ENCODE measurements around the gene PPP1R1B.

The PPP1R1B gene

DNA sequence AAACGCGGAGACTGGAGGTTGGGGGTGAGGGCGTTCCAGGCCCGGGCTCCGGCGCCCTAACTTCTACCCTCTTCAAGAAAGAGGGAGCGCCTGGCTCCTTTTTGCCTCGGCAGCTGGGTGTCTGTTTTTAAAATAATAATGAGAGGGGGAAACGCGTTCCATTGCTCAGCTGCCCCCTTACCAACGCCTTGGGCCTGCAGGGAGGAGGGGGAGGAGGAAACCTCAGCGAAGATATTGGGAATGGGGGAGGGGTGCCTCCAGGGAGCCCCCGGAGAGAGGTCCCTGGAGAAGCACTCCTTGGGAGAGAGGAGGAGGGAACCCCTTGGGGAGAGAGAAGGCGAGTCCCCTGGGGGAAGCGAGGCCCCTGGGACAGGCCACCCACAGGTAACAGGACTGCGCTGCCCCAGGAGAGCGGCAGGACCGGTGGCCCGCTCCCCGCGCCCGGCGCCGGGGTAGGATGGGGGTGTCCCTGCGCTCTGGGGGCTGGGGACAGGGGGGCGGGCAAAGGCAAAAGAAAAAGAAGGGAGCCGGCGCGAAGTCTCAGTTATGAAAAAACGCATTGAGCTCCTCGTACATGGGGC is 21.8 kb upstream of the PPP1R1B start:
- no peak overlapping the region for H2AFZ ChIP-seq (ENCODE audit: low read depth, low read length)
- no peak overlapping the region for H3K23ac ChIP-seq (ENCODE audit: low read length in 2 of 2)
- H3K4me1 ChIP-seq (ENCODE audit: control insufficient read depth, insufficient read depth, low read depth, low read length), result peaks cover 21% of the 10 kb centered on the region
- H3K4me2 ChIP-seq (ENCODE audit: low read length, poor library complexity, severe bottlenecking), result no peak overlapping the region
- no peak overlapping the region for H2BK12ac ChIP-seq (ENCODE audit: low read length in 2 of 2)
- H4K8ac ChIP-seq (ENCODE audit: low read length), result no peak overlapping the region
- peaks cover 92 to 97% of the 10 kb centered on the region in 2 experiments for H3K27me3 ChIP-seq (ENCODE audit: control insufficient read depth in 1 of 2, insufficient read depth in 1 of 2, low read length in 2 of 2)
- no peak overlapping the region for H3K14ac ChIP-seq (ENCODE audit: low read length in 2 of 2)
- no peak overlapping the region for H3K18ac ChIP-seq (ENCODE audit: low read depth in 1 of 2, low read length in 2 of 2)
- no peak overlapping the region for H4K91ac ChIP-seq (ENCODE audit: low read length)
- DNase-seq, result no peak
- H2BK5ac ChIP-seq (ENCODE audit: low read depth, low read length, poor library complexity, severe bottlenecking), result no peak overlapping the region
- no peaks in the 10 kb centered on the region for H3K79me1 ChIP-seq (replicated peaks; ENCODE audit: low read length, poor library complexity, severe bottlenecking)
- no peak overlapping the region for H3K4ac ChIP-seq (ENCODE audit: low read depth in 1 of 2, low read length in 2 of 2)
- WGBS, result 2% methylated on average over 31 of the region's 31 CpGs
- no peaks in the 10 kb centered on the region for H3K36me3 ChIP-seq (ENCODE audit: control insufficient read depth in 1 of 2, insufficient read depth in 2 of 2, low read depth in 1 of 2, low read length in 2 of 2)
- no peak overlapping the region for H3K4me3 ChIP-seq (ENCODE audit: insufficient read depth in 1 of 2, low read depth in 1 of 2, low read length in 2 of 2)
- no peak overlapping the region for H3K27ac ChIP-seq (ENCODE audit: low read length, poor library complexity, severe bottlenecking)
- no peaks in the 10 kb centered on the region for H3K9me3 ChIP-seq (ENCODE audit: control insufficient read depth, low read length)
- H2AK5ac ChIP-seq (ENCODE audit: low read length, severe bottlenecking), result no peak overlapping the region
- H2BK120ac ChIP-seq (ENCODE audit: low read depth, low read length), result no peak overlapping the region
- no peak overlapping the region for H2BK15ac ChIP-seq (ENCODE audit: low read depth, poor library complexity, severe bottlenecking)
- no peak overlapping the region for H3K9ac ChIP-seq (ENCODE audit: low read length)

DNA sequence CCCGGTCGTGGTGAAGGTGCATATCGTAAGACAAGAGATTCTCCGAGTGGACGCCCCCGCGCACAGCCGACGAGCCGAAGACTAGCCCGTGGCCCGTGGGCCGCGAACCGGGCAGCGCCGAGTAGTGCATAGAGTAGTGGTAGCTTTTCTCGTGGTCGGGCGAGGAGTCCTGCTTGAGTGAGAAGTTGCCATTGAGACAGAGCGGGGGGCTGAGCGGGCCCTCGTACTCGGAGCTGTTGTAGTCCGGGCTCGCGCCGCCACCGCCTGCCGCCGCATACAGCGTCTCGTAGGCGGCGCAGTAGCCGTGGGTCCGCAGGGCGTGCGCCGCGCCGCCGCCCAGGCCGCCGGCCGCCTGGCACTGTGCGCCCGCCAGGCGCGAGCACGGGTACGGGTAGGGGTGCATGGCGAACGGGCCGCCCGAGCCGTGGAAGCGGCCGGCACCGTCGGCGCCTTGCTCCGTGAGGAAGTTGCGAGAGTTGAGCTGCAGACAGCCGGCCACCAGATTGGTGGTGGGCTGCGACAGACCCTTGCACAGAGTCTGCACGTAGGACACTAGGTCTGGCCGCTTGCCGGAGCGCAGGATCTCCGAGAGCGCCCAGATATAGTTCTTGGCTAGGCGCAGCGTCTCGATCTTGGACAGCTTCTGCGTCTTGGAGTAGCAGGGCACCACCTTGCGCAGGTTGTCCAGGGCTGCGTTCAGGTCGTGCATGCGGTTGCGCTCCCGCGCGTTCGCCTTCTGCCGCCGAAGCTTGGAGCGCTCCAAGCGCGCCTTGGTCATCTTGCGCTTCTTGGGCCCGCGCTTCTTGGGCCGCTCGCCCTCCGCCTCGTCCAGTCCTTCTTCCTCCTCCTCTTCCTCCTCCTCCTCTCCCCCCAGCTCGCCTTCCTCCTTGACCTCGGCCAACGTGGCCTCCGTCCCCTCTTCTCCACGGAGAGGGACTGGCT is 21.0 kb upstream of the PPP1R1B start:
- Histone ChIP-seq H3K79me1 (replicated peaks; ENCODE audit: low read length, poor library complexity, severe bottlenecking) (no peaks in the 10 kb centered on the region), H3K4me3 (ENCODE audit: insufficient read depth in 1 of 2, low read depth in 1 of 2, low read length in 2 of 2) (no peak overlapping the region), H3K18ac (ENCODE audit: low read depth in 1 of 2, low read length in 2 of 2) (no peak overlapping the region), H3K14ac (ENCODE audit: low read length in 2 of 2) (no peak overlapping the region), H2AFZ (ENCODE audit: low read depth, low read length) (no peak overlapping the region), H2BK15ac (ENCODE audit: low read depth, poor library complexity, severe bottlenecking) (no peak overlapping the region), H3K27ac (ENCODE audit: low read length, poor library complexity, severe bottlenecking) (no peak overlapping the region), H2BK120ac (ENCODE audit: low read depth, low read length) (no peak overlapping the region), H2BK5ac (ENCODE audit: low read depth, low read length, poor library complexity, severe bottlenecking) (no peak overlapping the region), H3K9me3 (ENCODE audit: control insufficient read depth, low read length) (no peaks in the 10 kb centered on the region), H2BK12ac (ENCODE audit: low read length in 2 of 2) (no peak overlapping the region), H3K23ac (ENCODE audit: low read length in 2 of 2) (peak overlapping the region in 1 of 2 experiments; percentile 15), H3K27me3 (ENCODE audit: control insufficient read depth in 1 of 2, insufficient read depth in 1 of 2, low read length in 2 of 2) (peaks cover 88 to 95% of the 10 kb centered on the region in 2 experiments), H3K4me2 (ENCODE audit: low read length, poor library complexity, severe bottlenecking) (peak overlapping the region; percentile 4), H3K36me3 (ENCODE audit: control insufficient read depth in 1 of 2, insufficient read depth in 2 of 2, low read depth in 1 of 2, low read length in 2 of 2) (no peaks in the 10 kb centered on the region), H2AK5ac (ENCODE audit: low read length, severe bottlenecking) (no peak overlapping the region), H3K4ac (ENCODE audit: low read depth in 1 of 2, low read length in 2 of 2) (no peak overlapping the region), H3K9ac (ENCODE audit: low read length) (no peak overlapping the region), H4K8ac (ENCODE audit: low read length) (no peak overlapping the region), H4K91ac (ENCODE audit: low read length) (no peak overlapping the region), H3K4me1 (ENCODE audit: control insufficient read depth, insufficient read depth, low read depth, low read length) (peaks cover 21% of the 10 kb centered on the region)
- DNase-seq, result peak; percentile 35
- 2% methylated on average over 86 of the region's 102 CpGs for WGBS

GRCh38 chr17:39606434-39607056 is 20.2 kb upstream of the PPP1R1B start:
- H3K27me3 ChIP-seq (ENCODE audit: control insufficient read depth in 1 of 2, insufficient read depth in 1 of 2, low read length in 2 of 2), result peaks cover 88 to 95% of the 10 kb centered on the region in 2 experiments
- H3K23ac ChIP-seq (ENCODE audit: low read length in 2 of 2), result no peak overlapping the region
- H3K4me1 ChIP-seq (ENCODE audit: control insufficient read depth, insufficient read depth, low read depth, low read length), result peaks cover 21% of the 10 kb centered on the region
- no peak for DNase-seq
- no peak overlapping the region for H3K4me3 ChIP-seq (ENCODE audit: insufficient read depth in 1 of 2, low read depth in 1 of 2, low read length in 2 of 2)
- 1% methylated on average over 44 of the region's 66 CpGs for WGBS
- H3K4me2 ChIP-seq (ENCODE audit: low read length, poor library complexity, severe bottlenecking), result no peak overlapping the region
- H4K8ac ChIP-seq (ENCODE audit: low read length), result no peak overlapping the region
- no peak overlapping the region for H2BK120ac ChIP-seq (ENCODE audit: low read depth, low read length)
- no peak overlapping the region for H2BK15ac ChIP-seq (ENCODE audit: low read depth, poor library complexity, severe bottlenecking)
- H3K14ac ChIP-seq (ENCODE audit: low read length in 2 of 2), result no peak overlapping the region
- H3K4ac ChIP-seq (ENCODE audit: low read depth in 1 of 2, low read length in 2 of 2), result no peak overlapping the region
- H4K91ac ChIP-seq (ENCODE audit: low read length), result no peak overlapping the region
- H3K36me3 ChIP-seq (ENCODE audit: control insufficient read depth in 1 of 2, insufficient read depth in 2 of 2, low read depth in 1 of 2, low read length in 2 of 2), result no peaks in the 10 kb centered on the region
- no peak overlapping the region for H3K27ac ChIP-seq (ENCODE audit: low read length, poor library complexity, severe bottlenecking)
- no peak overlapping the region for H2AFZ ChIP-seq (ENCODE audit: low read depth, low read length)
- H2BK5ac ChIP-seq (ENCODE audit: low read depth, low read length, poor library complexity, severe bottlenecking), result no peak overlapping the region
- no peaks in the 10 kb centered on the region for H3K79me1 ChIP-seq (replicated peaks; ENCODE audit: low read length, poor library complexity, severe bottlenecking)
- H3K9ac ChIP-seq (ENCODE audit: low read length), result no peak overlapping the region
- no peaks in the 10 kb centered on the region for H3K9me3 ChIP-seq (ENCODE audit: control insufficient read depth, low read length)
- H2AK5ac ChIP-seq (ENCODE audit: low read length, severe bottlenecking), result no peak overlapping the region
- H3K18ac ChIP-seq (ENCODE audit: low read depth in 1 of 2, low read length in 2 of 2), result no peak overlapping the region
- no peak overlapping the region for H2BK12ac ChIP-seq (ENCODE audit: low read length in 2 of 2)
